ENCODE data around the gene LYST. TPM values are rescaled to one million over a fixed set of nuclear protein-coding genes. Genes with fewer than 3 reads are reported as not detected.

The LYST gene
- total RNA-seq, 1 donor = 30.4 TPM

DNA sequence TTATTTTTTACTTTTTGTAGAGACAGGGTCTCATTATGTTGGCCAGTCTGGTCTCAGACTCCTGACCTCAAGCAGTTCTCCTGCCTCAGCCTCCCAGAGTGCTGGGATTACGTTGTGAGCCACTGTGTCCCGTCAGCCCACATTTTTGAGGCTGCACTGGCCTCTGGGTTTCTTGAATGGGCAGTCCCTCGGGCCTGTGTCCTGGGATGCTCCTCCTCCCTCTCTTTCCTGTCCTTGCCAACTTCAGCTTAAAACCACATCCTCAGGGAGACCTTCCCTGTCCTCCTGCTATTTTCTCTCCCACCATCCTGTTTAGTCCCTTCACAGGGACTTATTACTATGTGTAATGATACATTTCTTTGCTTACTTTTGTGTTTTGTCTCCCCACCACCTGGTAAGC, 31.4 kb upstream of the LYST start:
- no peak overlapping the region for H3K4me3 ChIP-seq (ENCODE audit: low read depth, low read length)
- TF ChIP-seq, protein P1, sequence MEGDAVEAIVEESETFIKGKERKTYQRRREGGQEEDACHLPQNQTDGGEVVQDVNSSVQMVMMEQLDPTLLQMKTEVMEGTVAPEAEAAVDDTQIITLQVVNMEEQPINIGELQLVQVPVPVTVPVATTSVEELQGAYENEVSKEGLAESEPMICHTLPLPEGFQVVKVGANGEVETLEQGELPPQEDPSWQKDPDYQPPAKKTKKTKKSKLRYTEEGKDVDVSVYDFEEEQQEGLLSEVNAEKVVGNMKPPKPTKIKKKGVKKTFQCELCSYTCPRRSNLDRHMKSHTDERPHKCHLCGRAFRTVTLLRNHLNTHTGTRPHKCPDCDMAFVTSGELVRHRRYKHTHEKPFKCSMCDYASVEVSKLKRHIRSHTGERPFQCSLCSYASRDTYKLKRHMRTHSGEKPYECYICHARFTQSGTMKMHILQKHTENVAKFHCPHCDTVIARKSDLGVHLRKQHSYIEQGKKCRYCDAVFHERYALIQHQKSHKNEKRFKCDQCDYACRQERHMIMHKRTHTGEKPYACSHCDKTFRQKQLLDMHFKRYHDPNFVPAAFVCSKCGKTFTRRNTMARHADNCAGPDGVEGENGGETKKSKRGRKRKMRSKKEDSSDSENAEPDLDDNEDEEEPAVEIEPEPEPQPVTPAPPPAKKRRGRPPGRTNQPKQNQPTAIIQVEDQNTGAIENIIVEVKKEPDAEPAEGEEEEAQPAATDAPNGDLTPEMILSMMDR (IDR thresholded peaks at IDR 0.05; ENCODE audit: insufficient read depth, low read length) = no peak
- no peak for DNase-seq (ENCODE audit: low read depth)

- no peak overlapping the region for H3K4me3 ChIP-seq (ENCODE audit: low read depth, low read length)
- TF ChIP-seq, protein P1 (IDR thresholded peaks at IDR 0.05; ENCODE audit: insufficient read depth, low read length) = no peak
These were observed 27.1 kb upstream of the LYST start for GRCh38 chr1:235893840-235894239.

DNA sequence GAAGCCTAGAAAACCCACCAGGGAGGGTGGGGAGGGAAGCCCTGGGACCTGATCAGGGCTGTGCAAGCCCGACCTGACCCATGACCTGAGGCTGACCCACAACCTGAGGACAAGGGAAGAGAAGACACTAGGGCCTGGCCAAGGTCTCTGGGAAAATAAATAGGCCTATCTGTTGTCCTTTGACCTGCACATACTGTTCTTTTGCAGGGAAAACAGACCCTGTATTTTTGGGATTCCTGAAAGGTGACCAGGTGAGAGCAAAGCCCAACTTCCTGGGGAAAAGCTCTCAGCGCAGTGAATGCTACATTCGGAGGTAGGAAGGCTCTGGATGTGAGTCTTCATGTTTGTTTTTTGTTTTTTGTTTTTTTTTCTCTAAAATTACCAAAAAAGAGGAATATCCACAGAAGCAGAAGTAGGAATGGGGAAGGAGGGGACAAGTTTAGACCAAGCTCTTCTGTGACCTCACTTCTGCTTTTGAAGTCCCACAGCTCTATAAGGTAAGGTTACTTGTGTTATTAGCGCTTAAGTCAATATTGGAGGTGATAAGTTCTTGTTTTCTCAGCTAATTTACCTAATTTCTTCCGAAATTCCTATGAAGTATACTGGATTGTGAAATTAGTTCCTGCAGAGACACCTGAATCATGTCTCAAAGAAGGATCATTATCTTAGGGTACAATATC, 26.2 kb upstream of the LYST start:
- no peak overlapping the region for H3K4me3 ChIP-seq (ENCODE audit: low read depth, low read length)
- TF ChIP-seq, protein P1 (IDR thresholded peaks at IDR 0.05; ENCODE audit: insufficient read depth, low read length) = no peak
- DNase-seq (ENCODE audit: low read depth) = no peak

More at GRCh38 chr1:235893840-235894239, 27.1 kb upstream of the LYST start:
- no peak for DNase-seq (ENCODE audit: low read depth)

DNA sequence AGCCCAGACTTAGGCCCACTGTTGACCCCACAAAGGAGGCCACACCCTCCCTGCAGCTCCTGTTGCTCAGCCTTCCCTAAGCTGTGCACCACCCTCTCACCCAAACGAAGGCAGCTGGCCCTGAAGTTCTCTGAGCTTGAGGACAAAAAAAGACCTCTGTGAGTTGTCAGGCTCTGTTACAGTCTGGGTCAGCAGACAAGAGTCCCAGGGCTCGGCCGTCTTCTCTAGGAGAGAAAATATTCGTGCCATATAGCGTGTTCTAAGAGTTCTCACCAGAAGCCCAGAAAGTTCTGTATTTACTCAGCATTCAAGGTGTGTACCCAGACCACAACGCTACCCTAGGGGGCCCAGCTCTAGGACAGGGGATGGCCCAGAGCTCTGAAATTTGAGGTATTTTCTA, 25.5 kb upstream of the LYST start:
- DNase-seq (ENCODE audit: low read depth) = no peak
- no peak overlapping the region for H3K4me3 ChIP-seq (ENCODE audit: low read depth, low read length)
- TF ChIP-seq, protein P1 (IDR thresholded peaks at IDR 0.05; ENCODE audit: insufficient read depth, low read length) = no peak

DNA sequence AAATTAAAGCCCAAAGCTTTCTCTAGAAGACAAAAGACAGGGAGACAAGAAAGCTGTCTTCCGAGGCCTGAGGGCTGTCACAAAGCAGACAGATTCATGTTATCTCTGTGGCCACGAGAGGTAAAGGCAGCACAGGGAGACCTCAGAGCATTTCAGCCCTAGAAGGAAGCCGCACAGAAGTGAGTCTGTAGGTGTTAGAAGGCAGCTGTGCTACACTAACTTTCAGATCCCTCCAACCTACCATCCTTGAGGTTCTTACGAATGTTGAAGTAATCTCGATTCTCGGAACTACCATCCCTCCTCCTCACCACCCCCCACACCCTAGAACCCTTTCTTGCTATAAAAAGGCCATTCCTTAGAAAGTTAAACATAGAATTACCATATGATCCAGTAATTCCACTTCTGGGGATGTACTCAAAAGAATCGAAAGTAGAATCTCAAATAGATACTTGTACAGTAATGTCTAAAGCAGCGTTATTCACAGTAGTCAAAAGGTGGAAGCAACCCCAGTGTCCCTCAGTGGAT, 21.5 kb upstream of the LYST start:
- TF ChIP-seq, protein P1 (IDR thresholded peaks at IDR 0.05; ENCODE audit: insufficient read depth, low read length) = no peak
- DNase-seq (ENCODE audit: low read depth) = no peak
- no peak overlapping the region for H3K4me3 ChIP-seq (ENCODE audit: low read depth, low read length)

- H3K4me3 ChIP-seq (ENCODE audit: low read depth, low read length) = no peak overlapping the region
- TF ChIP-seq, protein P1 (IDR thresholded peaks at IDR 0.05; ENCODE audit: insufficient read depth, low read length) = no peak
- no peak for DNase-seq (ENCODE audit: low read depth)
These were observed 21.0 kb upstream of the LYST start for GRCh38 chr1:235887676-235888075.
